Endothelial cell of umbilical vein (primary cell): ENCODE results near the gene BMPR1B.

Source experiments
- EZH2 ChIP-seq: IDR thresholded peaks from 2 replicates; pipeline ENCODE4 v1.6.1; 2012; ENCODE audit warnings: borderline replicate concordance, low read depth, mild to moderate bottlenecking, moderate library complexity, low read length, inconsistent platforms; ENCODE audit not compliant: severe bottlenecking
- FOS ChIP-seq: IDR thresholded peaks from 2 replicates; pipeline ENCODE4 v1.6.1; 2011; ENCODE audit warnings: mild to moderate bottlenecking, low read length, moderate library complexity, borderline replicate concordance; ENCODE audit not compliant: insufficient read depth
- GATA2 ChIP-seq: IDR thresholded peaks from 2 replicates; pipeline ENCODE4 v1.7.0; 2011; ENCODE audit warnings: low read depth, mild to moderate bottlenecking, moderate library complexity, mixed read lengths, low read length; ENCODE audit not compliant: insufficient read length, insufficient read depth
- JUN ChIP-seq: IDR thresholded peaks from 2 replicates; pipeline ENCODE4 v1.6.1; 2011; ENCODE audit warnings: borderline replicate concordance, low read depth; ENCODE audit not compliant: insufficient read length, insufficient read depth
- POLR2A ChIP-seq: IDR thresholded peaks from 2 replicates; pipeline ENCODE4 v1.6.1; 2012; ENCODE audit warnings: low read depth, mild to moderate bottlenecking, control low read depth, low read length
- TF ChIP-seq, protein P1 (sequence below), 2 donors: IDR thresholded peaks; 1 replicate in 1 of 2; 2 replicates in 1 of 2; pipeline ENCODE4 v1.5.1; 2011; ENCODE audit warnings: low read length in 2 of 2, mild to moderate bottlenecking in 2 of 2, moderate library complexity in 2 of 2, control low read depth in 1 of 2, inconsistent platforms in 1 of 2, low read depth in 1 of 2; ENCODE audit not compliant: insufficient read depth in 1 of 2; ENCODE audit errors: extremely low read depth in 1 of 2

DNA sequence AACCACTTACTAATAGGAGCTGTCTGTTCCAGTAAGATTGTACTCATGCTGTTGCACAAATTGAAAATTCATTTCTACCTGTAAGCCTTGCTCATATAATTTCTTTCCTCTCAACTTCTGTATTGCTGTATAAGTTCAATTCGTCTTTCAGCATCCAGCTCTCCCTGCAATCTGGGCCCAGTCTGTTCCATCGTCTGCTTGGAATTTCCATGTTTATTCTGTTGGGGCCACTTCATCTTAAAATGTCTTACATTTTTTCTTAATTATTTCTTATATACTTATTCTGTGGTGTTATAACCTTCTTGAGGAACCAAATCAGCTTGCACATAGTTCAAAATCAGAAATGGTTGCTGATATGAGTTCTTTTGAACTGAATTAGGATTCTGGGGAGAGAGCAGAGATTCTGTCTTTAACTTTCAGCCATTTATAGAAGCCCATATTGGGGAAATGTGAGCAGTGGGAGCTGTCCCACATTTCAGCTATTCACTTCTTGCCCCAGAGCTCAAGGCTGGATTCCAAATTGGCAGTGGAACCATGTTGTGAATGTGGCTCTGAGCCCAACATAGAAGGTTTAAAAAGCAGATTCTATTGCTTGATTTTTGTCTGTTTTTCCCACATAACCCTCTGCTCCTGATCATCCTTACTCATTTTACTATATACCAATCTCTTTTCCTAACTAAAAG lies 291.9 kb downstream of the BMPR1B start:
- TF ChIP-seq POLR2A (no peak), EZH2 (no peak), JUN (no peak), FOS (no peak), GATA2 (no peak)
- TF ChIP-seq, protein P1, sequence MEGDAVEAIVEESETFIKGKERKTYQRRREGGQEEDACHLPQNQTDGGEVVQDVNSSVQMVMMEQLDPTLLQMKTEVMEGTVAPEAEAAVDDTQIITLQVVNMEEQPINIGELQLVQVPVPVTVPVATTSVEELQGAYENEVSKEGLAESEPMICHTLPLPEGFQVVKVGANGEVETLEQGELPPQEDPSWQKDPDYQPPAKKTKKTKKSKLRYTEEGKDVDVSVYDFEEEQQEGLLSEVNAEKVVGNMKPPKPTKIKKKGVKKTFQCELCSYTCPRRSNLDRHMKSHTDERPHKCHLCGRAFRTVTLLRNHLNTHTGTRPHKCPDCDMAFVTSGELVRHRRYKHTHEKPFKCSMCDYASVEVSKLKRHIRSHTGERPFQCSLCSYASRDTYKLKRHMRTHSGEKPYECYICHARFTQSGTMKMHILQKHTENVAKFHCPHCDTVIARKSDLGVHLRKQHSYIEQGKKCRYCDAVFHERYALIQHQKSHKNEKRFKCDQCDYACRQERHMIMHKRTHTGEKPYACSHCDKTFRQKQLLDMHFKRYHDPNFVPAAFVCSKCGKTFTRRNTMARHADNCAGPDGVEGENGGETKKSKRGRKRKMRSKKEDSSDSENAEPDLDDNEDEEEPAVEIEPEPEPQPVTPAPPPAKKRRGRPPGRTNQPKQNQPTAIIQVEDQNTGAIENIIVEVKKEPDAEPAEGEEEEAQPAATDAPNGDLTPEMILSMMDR (IDR thresholded peaks at IDR 0.05; ENCODE audit: extremely low read depth in 1 of 2, insufficient read depth in 1 of 2, low read depth in 1 of 2, low read length in 2 of 2): no peak
